ENCODE data around the gene NALCN.

The NALCN gene

DNA sequence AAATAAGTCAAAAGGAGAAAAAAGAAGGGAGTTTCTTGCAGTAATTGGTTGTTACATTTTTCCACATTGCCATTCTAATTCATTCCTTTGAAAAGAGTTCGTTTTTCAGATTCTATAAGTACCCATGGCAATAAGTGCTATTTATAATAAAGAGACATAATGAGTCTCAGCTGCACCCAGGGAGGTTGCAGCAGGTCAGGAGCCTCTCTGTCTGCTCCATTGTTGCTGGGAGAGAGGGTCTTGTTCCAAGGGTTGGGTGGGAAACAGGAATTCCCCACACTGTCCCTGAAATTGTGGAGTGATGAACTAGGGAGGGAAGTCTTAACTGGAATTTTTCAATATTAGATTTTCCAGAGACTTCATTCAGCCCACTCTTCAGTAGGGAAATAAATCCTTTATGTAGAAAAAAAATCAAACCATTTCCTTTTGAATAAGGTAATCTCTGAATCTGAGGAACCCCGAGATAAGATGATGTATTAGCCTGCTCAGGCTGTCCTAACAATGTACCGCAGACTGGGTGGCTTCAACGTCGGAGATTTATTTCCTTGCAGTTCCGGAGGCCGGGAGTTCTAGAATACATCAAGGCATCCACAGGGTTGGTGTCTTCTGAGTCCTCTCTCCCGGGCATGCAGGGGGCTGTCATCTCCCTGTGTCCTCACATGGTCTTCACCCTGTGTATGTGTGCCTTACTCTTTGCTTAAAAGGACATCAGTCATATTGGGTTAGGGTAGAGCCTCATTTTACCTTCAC lies 399.0 kb downstream of the NALCN start:
- no peak overlapping the region for H3K4me3 ChIP-seq (ENCODE audit: control insufficient read depth, low read depth, low read length)

DNA sequence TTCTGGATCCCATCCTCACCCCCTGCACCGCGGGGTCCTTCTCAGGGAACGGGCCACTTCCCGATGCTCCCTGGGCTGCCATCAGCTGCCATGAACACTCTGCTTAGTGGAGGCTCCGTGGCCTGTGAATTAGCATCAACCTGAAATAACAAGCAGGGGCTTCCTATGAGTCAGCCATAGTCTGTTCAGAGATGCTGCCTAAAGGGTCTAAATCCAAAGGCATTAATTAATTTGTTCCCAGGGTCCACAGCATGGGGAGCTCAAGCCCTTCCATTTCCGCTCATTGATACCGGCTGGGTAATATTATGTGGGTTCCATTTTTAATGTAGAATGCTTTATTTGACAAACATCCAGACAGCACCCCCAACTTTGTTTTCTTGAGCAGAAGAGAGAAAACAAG lies 399.8 kb downstream of the NALCN start:
- DNase-seq (ENCODE audit: low read depth): no peak
- no peak overlapping the region for H3K4me3 ChIP-seq (ENCODE audit: control insufficient read depth, low read depth, low read length)
- TF ChIP-seq, protein P1, sequence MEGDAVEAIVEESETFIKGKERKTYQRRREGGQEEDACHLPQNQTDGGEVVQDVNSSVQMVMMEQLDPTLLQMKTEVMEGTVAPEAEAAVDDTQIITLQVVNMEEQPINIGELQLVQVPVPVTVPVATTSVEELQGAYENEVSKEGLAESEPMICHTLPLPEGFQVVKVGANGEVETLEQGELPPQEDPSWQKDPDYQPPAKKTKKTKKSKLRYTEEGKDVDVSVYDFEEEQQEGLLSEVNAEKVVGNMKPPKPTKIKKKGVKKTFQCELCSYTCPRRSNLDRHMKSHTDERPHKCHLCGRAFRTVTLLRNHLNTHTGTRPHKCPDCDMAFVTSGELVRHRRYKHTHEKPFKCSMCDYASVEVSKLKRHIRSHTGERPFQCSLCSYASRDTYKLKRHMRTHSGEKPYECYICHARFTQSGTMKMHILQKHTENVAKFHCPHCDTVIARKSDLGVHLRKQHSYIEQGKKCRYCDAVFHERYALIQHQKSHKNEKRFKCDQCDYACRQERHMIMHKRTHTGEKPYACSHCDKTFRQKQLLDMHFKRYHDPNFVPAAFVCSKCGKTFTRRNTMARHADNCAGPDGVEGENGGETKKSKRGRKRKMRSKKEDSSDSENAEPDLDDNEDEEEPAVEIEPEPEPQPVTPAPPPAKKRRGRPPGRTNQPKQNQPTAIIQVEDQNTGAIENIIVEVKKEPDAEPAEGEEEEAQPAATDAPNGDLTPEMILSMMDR (conservative IDR thresholded peaks at IDR 0.05; ENCODE audit: control insufficient read depth, insufficient read depth, low read depth, low read length): no peak

More for the DNA sequence above, 399.0 kb downstream of the NALCN start:
- DNase-seq (ENCODE audit: low read depth): no peak
- TF ChIP-seq, protein P1 (conservative IDR thresholded peaks at IDR 0.05; ENCODE audit: control insufficient read depth, insufficient read depth, low read depth, low read length): no peak

DNA sequence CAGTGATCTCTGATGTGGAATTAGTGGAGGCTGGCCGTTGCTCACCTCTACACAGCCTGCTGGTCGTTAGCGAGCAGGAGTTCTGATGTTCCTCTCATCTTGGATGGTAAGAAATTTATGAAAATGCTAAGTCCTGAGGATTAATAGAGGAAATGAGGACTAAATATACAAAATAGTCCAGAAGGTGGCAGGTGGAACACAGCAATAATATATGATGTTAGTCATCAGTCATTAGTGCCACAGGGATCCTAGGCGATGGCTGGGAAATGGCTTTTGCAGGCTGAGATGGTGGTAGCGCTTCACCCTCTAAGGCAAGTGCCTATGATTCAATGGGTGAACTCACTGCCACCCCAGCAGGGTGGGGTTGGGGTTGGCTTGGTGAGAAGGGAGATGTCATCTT lies 403.1 kb downstream of the NALCN start:
- no peak for DNase-seq (ENCODE audit: low read depth)
- no peak overlapping the region for H3K4me3 ChIP-seq (ENCODE audit: control insufficient read depth, low read depth, low read length)
- TF ChIP-seq, protein P1 (conservative IDR thresholded peaks at IDR 0.05; ENCODE audit: control insufficient read depth, insufficient read depth, low read depth, low read length): no peak

DNA sequence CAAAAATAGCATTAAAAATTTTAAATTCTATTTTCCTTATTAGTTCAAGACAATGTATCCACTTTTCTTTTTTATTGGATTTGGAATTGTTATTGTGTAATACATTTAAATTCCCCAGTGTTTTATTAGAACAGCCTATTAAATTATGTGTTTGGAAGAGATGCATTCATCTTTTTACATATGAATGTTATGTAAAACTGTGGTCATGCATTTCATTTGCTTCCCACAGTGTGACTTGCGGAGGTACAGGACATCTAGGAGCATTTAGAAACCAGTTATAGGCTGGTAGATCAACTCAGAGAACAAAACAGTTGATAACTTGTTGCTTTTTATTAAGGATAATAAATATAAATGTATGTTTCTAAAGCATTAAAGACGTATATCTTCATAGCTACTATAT lies 406.2 kb downstream of the NALCN start:
- TF ChIP-seq, protein P1 (conservative IDR thresholded peaks at IDR 0.05; ENCODE audit: control insufficient read depth, insufficient read depth, low read depth, low read length): no peak

DNA sequence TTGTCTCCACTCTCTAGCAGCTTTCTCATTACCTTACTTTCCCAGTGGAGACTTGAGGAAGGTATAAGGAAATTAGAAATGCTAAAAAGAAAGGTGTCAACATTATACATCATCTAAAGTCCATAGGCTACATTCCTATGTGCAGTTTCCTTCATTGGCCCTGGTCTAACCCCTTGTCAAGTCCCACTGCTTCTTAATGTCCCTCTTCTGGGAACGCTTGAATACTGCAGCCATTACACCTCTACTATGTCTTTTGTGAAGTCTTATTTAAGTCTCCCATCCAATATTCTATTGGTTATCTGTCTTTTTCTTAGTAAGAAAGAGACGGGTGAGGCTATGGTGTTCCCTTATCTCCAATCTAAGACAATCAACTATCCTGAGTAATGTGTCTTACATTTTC lies 409.1 kb downstream of the NALCN start:
- TF ChIP-seq, protein P1 (conservative IDR thresholded peaks at IDR 0.05; ENCODE audit: control insufficient read depth, insufficient read depth, low read depth, low read length): no peak
- no peak overlapping the region for H3K4me3 ChIP-seq (ENCODE audit: control insufficient read depth, low read depth, low read length)
- DNase-seq (ENCODE audit: low read depth): no peak

More for the DNA sequence above, 406.2 kb downstream of the NALCN start:
- no peak for DNase-seq (ENCODE audit: low read depth)
- H3K4me3 ChIP-seq (ENCODE audit: control insufficient read depth, low read depth, low read length): no peak overlapping the region
